Endothelial cell of umbilical vein (primary cell): ENCODE data around the gene NR1D1. TPM values are rescaled to one million over a fixed set of nuclear protein-coding genes. Genes with fewer than 3 reads are reported as not detected.
A peak's percentile ranks its signal among the peaks of the same experiment; 100 is the strongest.

Experiments used
- BruUV-seq: library from RNA; stranded (reverse); fragments of 400-500 nt; replicated peaks from 2 replicates; lab custom pipeline; 2021; lab: Mats Ljungman, UMichigan
- CTCF ChIA-PET: fragments of 300-600, 350-600 bp; sonication (Branson Sonifier 250); formaldehyde crosslinking; loops from one replicate; lab custom pipeline; 2021; ENCODE audit warnings: antibody characterized with exemption, inconsistent platforms; lab: Charles Lee
- POLR2A ChIA-PET: fragments of 300-600, 350-600 bp; sonication (Branson Sonifier 250); formaldehyde crosslinking; loops from one replicate; lab custom pipeline; 2021; ENCODE audit warnings: antibody characterized with exemption, inconsistent platforms; lab: Charles Lee
- DNase-seq: peaks from one replicate; pipeline ENCODE4 v3.0.0-alpha.2; 2011; ENCODE audit warnings: low read depth, low spot score
- FAIRE-seq: peaks from 2 replicates; lab custom pipeline; 2011; peaks lifted over from hg19 to GRCh38; lab: Jason Lieb, UNC
- H2AFZ ChIP-seq: 2 replicates; pipeline ENCODE4 v1.6.0; 2012; ENCODE audit warnings: low read depth, low read length, control low read depth, inconsistent platforms
- H3K27ac ChIP-seq: 2 replicates; pipeline ENCODE4 v1.5.1; 2011; ENCODE audit warnings: low read depth, mild to moderate bottlenecking, control low read depth, low read length, moderate library complexity; ENCODE audit not compliant: insufficient read depth
- H3K27me3 ChIP-seq, 2 experiments: 2 replicates each; pipeline versions ENCODE4 v1.6.0 to v1.6.1; 2011; ENCODE audit warnings: low read length in 2 of 2, mixed read lengths in 1 of 2; ENCODE audit not compliant: control insufficient read depth in 2 of 2, insufficient read depth in 2 of 2
- H3K36me3 ChIP-seq, 2 experiments: 2 replicates in 1 of 2; 3 replicates in 1 of 2; pipeline ENCODE4 v1.5.1; 2011; ENCODE audit warnings: low read length in 2 of 2, mild to moderate bottlenecking in 1 of 2, moderate library complexity in 1 of 2; ENCODE audit not compliant: control insufficient read depth in 2 of 2, insufficient read depth in 2 of 2; ENCODE audit errors: extremely low read depth in 1 of 2
- H3K4me1 ChIP-seq: 3 replicates; pipeline ENCODE4 v1.5.1; 2011; ENCODE audit warnings: mild to moderate bottlenecking, low read length; ENCODE audit not compliant: control insufficient read depth, insufficient read depth; ENCODE audit errors: extremely low read depth
- H3K4me2 ChIP-seq: 2 replicates; pipeline ENCODE4 v1.6.1; 2011; ENCODE audit warnings: low read length, control low read depth, mixed read lengths; ENCODE audit not compliant: insufficient read depth
- H3K4me3 ChIP-seq, 3 experiments: fragments of 200-600 bp in 1 of 3; sonication (generic), shearing (Covaris generic) in 1 of 3; replicated peaks in 1 of 3; 2 replicates each; pipeline ENCODE4 v1.5.1; 2011 to 2016; ENCODE audit warnings: control low read depth in 3 of 3, low read length in 3 of 3, mild to moderate bottlenecking in 2 of 3, inconsistent platforms in 1 of 3, low read depth in 1 of 3, moderate library complexity in 1 of 3; ENCODE audit not compliant: insufficient read depth in 1 of 3
- H3K79me2 ChIP-seq: 2 replicates; pipeline ENCODE4 v1.6.0; 2012; ENCODE audit warnings: low read length, inconsistent platforms; ENCODE audit not compliant: control insufficient read depth, insufficient read depth
- H3K9ac ChIP-seq: replicated peaks from 2 replicates; pipeline ENCODE3; 2011; ENCODE audit warnings: low read length, control low read depth; ENCODE audit not compliant: insufficient read depth; ENCODE audit errors: extremely low read depth
- H3K9me1 ChIP-seq: replicated peaks from 3 replicates; pipeline ENCODE4 v1.6.0; 2011; ENCODE audit warnings: mild to moderate bottlenecking, low read length; ENCODE audit not compliant: control insufficient read depth, insufficient read depth; ENCODE audit errors: extremely low read depth
- H3K9me3 ChIP-seq: replicated peaks from 2 replicates; pipeline ENCODE4 v1.5.1; 2012; ENCODE audit warnings: low read length, inconsistent platforms; ENCODE audit not compliant: control insufficient read depth, insufficient read depth
- H4K20me1 ChIP-seq: replicated peaks from 2 replicates; pipeline ENCODE3; 2011; ENCODE audit warnings: mild to moderate bottlenecking, low read length; ENCODE audit not compliant: control insufficient read depth, insufficient read depth; ENCODE audit errors: extremely low read depth
- EZH2 ChIP-seq: IDR thresholded peaks from 2 replicates; pipeline ENCODE4 v1.6.1; 2012; ENCODE audit warnings: borderline replicate concordance, low read depth, mild to moderate bottlenecking, moderate library complexity, low read length, inconsistent platforms; ENCODE audit not compliant: severe bottlenecking
- FOS ChIP-seq: IDR thresholded peaks from 2 replicates; pipeline ENCODE4 v1.6.1; 2011; ENCODE audit warnings: mild to moderate bottlenecking, low read length, moderate library complexity, borderline replicate concordance; ENCODE audit not compliant: insufficient read depth
- GATA2 ChIP-seq: IDR thresholded peaks from 2 replicates; pipeline ENCODE4 v1.7.0; 2011; ENCODE audit warnings: low read depth, mild to moderate bottlenecking, moderate library complexity, mixed read lengths, low read length; ENCODE audit not compliant: insufficient read length, insufficient read depth
- JUN ChIP-seq: IDR thresholded peaks from 2 replicates; pipeline ENCODE4 v1.6.1; 2011; ENCODE audit warnings: borderline replicate concordance, low read depth; ENCODE audit not compliant: insufficient read length, insufficient read depth
- MAX ChIP-seq: IDR thresholded peaks from 2 replicates; pipeline ENCODE4 v1.6.1; 2011; ENCODE audit not compliant: insufficient read depth, insufficient read length
- MYC ChIP-seq: IDR thresholded peaks from one replicate; pipeline ENCODE4 v1.6.1; 2011; ENCODE audit warnings: mild to moderate bottlenecking, low read depth, low read length
- POLR2A ChIP-seq: IDR thresholded peaks from 2 replicates; pipeline ENCODE4 v1.6.1; 2012; ENCODE audit warnings: low read depth, mild to moderate bottlenecking, control low read depth, low read length
- POLR2AphosphoS5 ChIP-seq: IDR thresholded peaks from 2 replicates; pipeline ENCODE4 v1.6.1; 2012; ENCODE audit warnings: low read depth, mild to moderate bottlenecking, control low read depth, low read length, moderate library complexity; ENCODE audit not compliant: insufficient read depth
- dilution Hi-C: fragments of 300-500 bp; cut with MboI; formaldehyde crosslinking; loops from one replicate; pipeline ENCODE4 v1.15.0; 2019; ENCODE audit warnings: low sequenced_read_pairs; ENCODE audit not compliant: extremely low pct_ligation_motif_present
- intact Hi-C: fragments of 100-400 bp; cut with micrococcal nuclease; formaldehyde crosslinking; loops from one replicate; pipeline ENCODE4 v1.10.0; 2022
- polyA plus RNA-seq, 4 experiments: library from polyadenylated mRNA; depleted of rRNA in 3 of 4; stranded (reverse) in 3 of 4; unstranded in 1 of 4; fragments of >200 nt; gene quantifications; 2 replicates each; pipeline versions ENCODE4 v1.2.1 to v1.2.3, GENCODE V29; 2011 to 2012; ENCODE audit warnings: missing spikeins in 1 of 4
- total RNA-seq: library from RNA; stranded (reverse); gene quantifications from 2 replicates; pipeline ENCODE4 v1.2.3, GENCODE V29; 2021
- TF ChIP-seq, protein P1 (sequence below), 2 donors: IDR thresholded peaks; 1 replicate in 1 of 2; 2 replicates in 1 of 2; pipeline ENCODE4 v1.5.1; 2011; ENCODE audit warnings: low read length in 2 of 2, mild to moderate bottlenecking in 2 of 2, moderate library complexity in 2 of 2, control low read depth in 1 of 2, inconsistent platforms in 1 of 2, low read depth in 1 of 2; ENCODE audit not compliant: insufficient read depth in 1 of 2; ENCODE audit errors: extremely low read depth in 1 of 2

The NR1D1 gene
- total and polyA plus RNA-seq, 2 donors (not counting 3 experiments of a cell fraction or from before 2014, with no cell fraction given), result 2.5 to 5.2 TPM

- ChIA-PET POLR2A (no interaction called here), CTCF (interaction anchor here (0.8 to 5.4 kb wide), 15 partner anchors 8 to 129 kb away, joined by 3 to 62 read pairs (median 5); partner anchors contain the start of genes MED24 and NR1D1)
- peaks cover 16% of the 10 kb centered on the region for H3K4me1 ChIP-seq
- no peaks in the 10 kb centered on the region for H3K36me3 ChIP-seq
- intact Hi-C loops (loop anchor here (1.0 to 2.0 kb wide), 2 partner anchors 24 to 49 kb away; no protein-coding TSS in a partner anchor), dilution Hi-C loops (no loop called here)
- H4K20me1 ChIP-seq, result no peaks in the 10 kb centered on the region
- FAIRE-seq (peak; percentile 12), DNase-seq (peak; percentile 67)
- H3K4me2 ChIP-seq, result peak within 1 kb of the TSS; percentile 67
- peaks cover 0 to 3% of the 10 kb centered on the region in 2 experiments for H3K27me3 ChIP-seq
- H3K27ac ChIP-seq, result no peak within 1 kb of the TSS
- no peaks in the 10 kb centered on the region for H3K79me2 ChIP-seq
- no peaks in the 10 kb centered on the region for H3K9me3 ChIP-seq
- H2AFZ ChIP-seq, result peak within 1 kb of the TSS; percentile 84
- H3K9ac ChIP-seq, result peak within 1 kb of the TSS; percentile 24
- no peaks in the 10 kb centered on the region for H3K9me1 ChIP-seq
- TF ChIP-seq MYC, result no peak
- no peak for TF ChIP-seq MAX
- no peak for TF ChIP-seq POLR2A
- TF ChIP-seq FOS, result no peak
- TF ChIP-seq POLR2AphosphoS5, result no peak
- TF ChIP-seq GATA2, result no peak
- TF ChIP-seq EZH2, result no peak
- TF ChIP-seq, protein P1, sequence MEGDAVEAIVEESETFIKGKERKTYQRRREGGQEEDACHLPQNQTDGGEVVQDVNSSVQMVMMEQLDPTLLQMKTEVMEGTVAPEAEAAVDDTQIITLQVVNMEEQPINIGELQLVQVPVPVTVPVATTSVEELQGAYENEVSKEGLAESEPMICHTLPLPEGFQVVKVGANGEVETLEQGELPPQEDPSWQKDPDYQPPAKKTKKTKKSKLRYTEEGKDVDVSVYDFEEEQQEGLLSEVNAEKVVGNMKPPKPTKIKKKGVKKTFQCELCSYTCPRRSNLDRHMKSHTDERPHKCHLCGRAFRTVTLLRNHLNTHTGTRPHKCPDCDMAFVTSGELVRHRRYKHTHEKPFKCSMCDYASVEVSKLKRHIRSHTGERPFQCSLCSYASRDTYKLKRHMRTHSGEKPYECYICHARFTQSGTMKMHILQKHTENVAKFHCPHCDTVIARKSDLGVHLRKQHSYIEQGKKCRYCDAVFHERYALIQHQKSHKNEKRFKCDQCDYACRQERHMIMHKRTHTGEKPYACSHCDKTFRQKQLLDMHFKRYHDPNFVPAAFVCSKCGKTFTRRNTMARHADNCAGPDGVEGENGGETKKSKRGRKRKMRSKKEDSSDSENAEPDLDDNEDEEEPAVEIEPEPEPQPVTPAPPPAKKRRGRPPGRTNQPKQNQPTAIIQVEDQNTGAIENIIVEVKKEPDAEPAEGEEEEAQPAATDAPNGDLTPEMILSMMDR (IDR thresholded peaks at IDR 0.05; ENCODE audit: extremely low read depth in 1 of 2, insufficient read depth in 1 of 2, low read depth in 1 of 2, low read length in 2 of 2), result no peak
- no peak for TF ChIP-seq JUN
- no TSS peak for BruUV-seq
- H3K4me3 ChIP-seq, result peak within 1 kb of the TSS; percentile 48 to 96 (median 86)
Observed at GRCh38 chr17:40062329-40063186, 37.8 kb downstream of the NR1D1 start, which contains the start of gene THRA. Gene THRA, plus strand, starts transcription at chr17:40062965. Its CDS starts 11,524 bp downstream, at chr17:40074489.
